ENCODE results near the gene DUSP2.

DUSP2 gene

DNA sequence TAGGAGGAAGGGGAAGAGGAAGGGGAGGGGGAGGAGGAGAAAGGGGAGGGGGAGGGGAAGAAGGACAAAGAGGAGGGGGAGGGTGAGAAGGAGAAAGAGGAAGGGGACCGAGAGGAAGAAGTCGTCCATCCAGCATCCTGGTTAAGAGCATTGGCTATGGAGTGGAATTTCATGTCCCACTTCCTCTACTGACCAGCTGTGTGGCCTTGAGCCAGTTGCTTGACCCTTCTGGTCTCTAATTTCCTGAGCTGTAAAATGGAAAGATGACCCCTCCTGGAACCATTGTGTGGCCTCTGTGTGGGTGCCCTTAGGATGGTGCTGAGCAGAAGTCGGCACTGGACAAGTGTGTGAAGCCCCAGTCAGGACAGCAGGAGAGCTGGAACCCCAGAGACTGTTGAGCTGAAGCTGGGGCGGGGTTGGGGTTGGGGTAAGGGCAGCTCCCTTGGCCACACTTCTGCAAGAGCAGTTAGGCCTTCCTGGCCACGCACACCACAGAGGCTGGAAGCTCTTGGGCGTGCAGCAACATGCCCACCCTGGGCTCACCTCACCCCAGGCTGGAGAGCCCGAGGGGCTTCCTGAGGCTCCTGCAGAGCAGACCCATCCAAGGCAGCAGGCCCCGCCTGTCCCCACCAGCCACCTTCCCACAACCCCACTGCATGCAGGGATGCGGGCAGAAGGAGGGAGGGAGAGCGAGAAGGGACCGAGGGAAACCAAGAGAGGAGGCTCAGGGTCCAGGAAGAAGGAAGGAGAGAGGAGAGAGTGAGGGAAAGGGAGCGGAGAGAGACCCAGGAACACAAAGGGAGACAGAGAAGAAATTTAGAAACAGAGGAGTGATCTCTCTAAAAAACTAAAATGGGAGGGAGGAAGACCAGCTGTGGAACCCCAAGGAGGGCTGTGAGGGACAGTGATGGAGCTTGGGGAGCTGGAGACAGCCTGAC, 45.1 kb downstream of the DUSP2 start:
- DNase-seq (ENCODE audit: low spot score) = no peak

DNA sequence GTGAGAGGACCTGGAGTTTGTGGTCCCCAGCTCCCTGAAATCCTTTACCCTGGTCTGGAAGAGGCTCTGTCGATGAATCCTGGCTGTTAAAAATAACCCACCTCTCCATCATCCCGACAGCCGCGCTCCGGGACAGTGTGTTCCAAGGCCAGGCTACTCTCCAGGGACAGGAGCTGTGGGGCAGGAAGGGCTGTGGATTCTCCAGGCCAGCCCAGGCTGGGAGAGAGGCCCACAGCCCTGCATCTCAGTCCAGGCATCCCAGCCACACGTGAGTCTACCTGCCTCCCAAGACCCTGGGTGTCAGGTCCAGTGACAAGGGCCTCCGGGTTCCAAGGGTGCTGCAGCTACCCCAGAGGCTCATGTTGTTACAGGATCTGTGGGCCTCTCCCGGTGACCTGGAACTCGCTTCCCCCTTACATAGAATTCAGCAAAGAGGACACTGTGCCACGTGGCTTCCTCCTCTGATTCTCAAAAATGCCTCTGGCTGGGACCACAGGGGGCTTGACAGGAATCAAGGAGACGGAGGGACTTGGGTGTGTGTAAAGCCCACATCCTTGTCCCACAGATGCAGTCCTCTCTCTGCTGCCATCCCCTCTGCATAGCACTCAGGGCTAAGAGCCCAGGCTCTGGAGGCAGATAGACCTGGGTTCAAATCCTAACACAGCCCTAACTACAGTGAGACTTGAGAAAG, 46.2 kb downstream of the DUSP2 start:
- DNase-seq (ENCODE audit: low spot score) = no peak

DNA sequence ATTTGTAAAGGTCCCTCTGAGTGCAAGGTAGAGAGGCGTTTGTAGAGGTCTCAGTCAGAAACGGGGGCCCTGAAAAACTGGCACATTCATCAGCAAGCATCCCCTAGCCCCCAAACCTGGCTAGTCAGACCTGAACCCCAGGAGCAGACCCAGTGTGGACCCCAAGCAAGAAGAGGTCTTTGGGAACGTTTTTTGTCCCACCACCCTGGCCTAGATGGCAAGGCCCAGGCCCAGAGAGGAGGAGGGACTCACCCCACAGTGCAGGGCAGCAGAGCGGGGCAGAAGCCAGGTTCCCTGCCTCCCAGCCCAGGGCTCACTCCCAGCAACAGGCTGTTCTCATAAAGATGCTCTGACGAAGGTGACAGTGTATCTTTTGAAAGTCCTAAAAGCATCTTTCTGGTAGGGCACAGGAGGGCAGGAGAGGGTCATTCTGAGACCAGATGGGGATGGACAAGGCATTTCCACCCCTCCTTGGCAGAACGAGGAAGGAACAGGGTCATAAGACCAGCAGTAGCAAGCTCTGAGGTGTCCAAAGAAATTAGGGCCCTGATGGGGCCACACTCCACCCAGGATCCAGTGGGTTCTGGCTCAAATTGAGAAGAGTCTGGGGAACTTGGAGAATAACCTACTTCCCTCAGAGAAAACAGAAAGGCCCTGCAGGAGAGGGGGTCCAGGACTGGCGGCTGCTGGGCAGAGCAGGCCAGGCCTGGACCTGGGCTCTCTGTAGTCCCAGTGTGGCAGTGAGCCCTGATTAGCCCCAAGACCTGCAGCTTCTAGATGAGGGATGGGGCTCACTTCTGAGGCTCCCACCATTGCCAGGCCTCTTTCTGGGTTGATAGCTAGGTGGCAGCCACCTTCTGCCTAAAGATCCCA, 47.1 kb downstream of the DUSP2 start:
- DNase-seq (ENCODE audit: low spot score) = no peak

DNA sequence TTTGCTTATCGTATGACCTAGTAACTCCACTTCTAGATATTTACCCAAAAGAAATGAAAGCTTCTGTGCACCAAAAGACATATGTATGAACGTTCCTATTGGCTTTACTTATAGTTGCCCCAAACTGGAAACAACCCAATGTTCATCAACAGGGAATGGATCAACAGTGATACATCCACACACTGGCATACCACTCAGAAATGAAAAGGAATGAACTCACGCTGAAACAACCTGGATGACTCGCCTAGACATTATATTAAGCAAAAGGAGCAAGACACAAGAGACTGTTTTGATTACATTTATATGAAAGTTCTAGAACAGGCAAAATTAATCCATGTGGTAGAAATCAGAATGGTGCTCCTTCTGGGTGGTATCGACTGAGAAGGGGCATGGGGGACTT, 47.8 kb downstream of the DUSP2 start:
- DNase-seq (ENCODE audit: low spot score) = no peak

DNA sequence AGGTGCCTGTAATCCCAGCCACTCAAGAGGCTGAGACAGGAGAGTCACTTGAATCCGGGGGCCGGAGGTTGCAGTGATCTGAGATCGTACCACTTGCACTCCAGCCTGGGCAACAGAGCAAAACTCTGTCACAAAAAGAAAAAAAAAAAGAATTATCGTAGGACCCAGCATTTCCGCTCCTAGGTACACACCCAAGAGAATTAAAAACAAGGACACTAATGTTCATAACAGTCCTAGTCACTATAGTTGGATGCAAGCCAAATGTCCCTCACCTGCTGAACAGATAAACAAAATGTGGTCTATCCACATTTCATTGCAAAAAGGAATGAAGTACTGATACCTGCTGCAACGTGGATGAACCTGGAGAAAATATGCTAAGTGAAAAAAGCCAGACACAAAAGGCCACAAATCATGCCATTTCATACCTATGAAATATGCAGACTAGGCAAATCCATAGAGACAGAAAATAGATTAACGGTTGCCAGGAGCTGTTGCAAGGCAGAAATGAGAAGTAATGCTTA, 50.1 kb downstream of the DUSP2 start:
- DNase-seq (ENCODE audit: low spot score) = peak; percentile 45

DNA sequence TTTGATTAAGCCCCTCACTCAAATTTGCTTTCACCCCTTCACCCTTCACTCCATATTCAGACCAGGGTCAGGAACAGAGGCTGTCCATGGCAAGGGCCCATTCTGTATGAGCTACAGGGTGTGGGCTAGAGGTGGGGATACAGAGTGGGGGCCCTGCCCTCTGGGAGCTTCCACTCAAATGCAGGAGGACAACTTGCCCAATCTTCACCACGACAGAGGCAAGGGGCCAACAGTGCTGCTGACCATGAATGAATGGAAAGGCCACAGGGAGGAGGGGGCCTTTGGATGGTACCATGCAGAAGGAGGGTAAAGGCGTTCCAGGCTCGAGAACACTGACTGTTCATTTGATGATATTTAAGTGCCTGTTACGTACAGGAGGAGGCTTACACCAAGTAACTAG, 51.7 kb downstream of the DUSP2 start:
- DNase-seq (ENCODE audit: low spot score) = no peak

Measured in LoVo (cell line).